Body of pancreas (tissue), 4 donors: ENCODE data around the gene IFI27L1. TPM values are rescaled to one million over a fixed set of nuclear protein-coding genes. Genes with fewer than 3 reads are reported as not detected.

ENCODE experiments used
- ATAC-seq: fragments of 150-250 bp; one replicate; pipeline ENCODE4 v1.9.1; 2016
- DNase-seq, 4 donors: peaks; one replicate each; pipeline ENCODE4 v3.0.0-alpha.2; 2019
- H3K27ac ChIP-seq, 4 donors: fragments of 200-600 bp; sonication (generic); 1 replicate in 3 of 4; 2 replicates in 1 of 4; pipeline versions ENCODE4 v1.5.1 to v1.6.1; 2016 to 2019; ENCODE audit warnings: mild to moderate bottlenecking in 1 of 4, mixed read lengths in 1 of 4, moderate library complexity in 1 of 4
- H3K27me3 ChIP-seq, 2 donors: fragments of 200-600 bp; sonication (generic); one replicate each; pipeline ENCODE4 v1.6.0; 2016; ENCODE audit warnings: mild to moderate bottlenecking in 1 of 2
- H3K36me3 ChIP-seq, 2 donors: fragments of 200-600 bp; sonication (generic); replicated peaks in 1 of 2; 2 replicates each; pipeline ENCODE4 v1.5.1; 2016; ENCODE audit warnings: low read depth in 2 of 2; ENCODE audit not compliant: insufficient read depth in 1 of 2
- H3K4me1 ChIP-seq: fragments of 200-600 bp; sonication (generic); one replicate; pipeline ENCODE4 v1.6.0; 2016
- H3K4me3 ChIP-seq, 2 donors: fragments of 200-600 bp; sonication (generic); 1 replicate in 1 of 2; 2 replicates in 1 of 2; pipeline ENCODE4 v1.5.1; 2016 to 2019
- H3K9me3 ChIP-seq, 3 donors: fragments of 200-600 bp; sonication (generic); 1 replicate in 2 of 3; 2 replicates in 1 of 3; pipeline ENCODE4 v1.5.1; 2016
- POLR2A ChIP-seq, 3 donors: fragments of 450-650 bp; IDR thresholded peaks; one replicate each; pipeline ENCODE4 v1.6.1; 2016; ENCODE audit warnings: antibody characterized with exemption in 3 of 3, mild to moderate bottlenecking in 2 of 3
- WGBS, 2 donors: methylation state at CpG; one replicate each; pipeline ENCODE4 v1.1.5; 2017; 5-methylcytosine and 5-hydroxymethylcytosine counted together
- intact Hi-C: fragments of 100-400 bp; cut with DNase I; formaldehyde crosslinking; loops from one replicate; pipeline ENCODE4 v1.15.1; 2023
- total RNA-seq, 2 donors: library from RNA; depleted of rRNA; stranded (reverse); fragments of >200 nt; gene quantifications; one replicate each; pipeline ENCODE4 v1.1.0, GENCODE V29; 2016
- TF ChIP-seq, protein P1 (sequence below), 7 experiments: fragments of 450-650 bp in 4 of 7; fragments of 200-600 bp in 3 of 7; sonication (generic) in 3 of 7; IDR thresholded peaks; one replicate each; pipeline ENCODE4 v1.5.1; 2016 to 2019; ENCODE audit warnings: antibody characterized with exemption in 7 of 7

IFI27L1 gene
- total RNA-seq, 2 donors from 2014 or later = 3.4 to 5.6 TPM

DNA sequence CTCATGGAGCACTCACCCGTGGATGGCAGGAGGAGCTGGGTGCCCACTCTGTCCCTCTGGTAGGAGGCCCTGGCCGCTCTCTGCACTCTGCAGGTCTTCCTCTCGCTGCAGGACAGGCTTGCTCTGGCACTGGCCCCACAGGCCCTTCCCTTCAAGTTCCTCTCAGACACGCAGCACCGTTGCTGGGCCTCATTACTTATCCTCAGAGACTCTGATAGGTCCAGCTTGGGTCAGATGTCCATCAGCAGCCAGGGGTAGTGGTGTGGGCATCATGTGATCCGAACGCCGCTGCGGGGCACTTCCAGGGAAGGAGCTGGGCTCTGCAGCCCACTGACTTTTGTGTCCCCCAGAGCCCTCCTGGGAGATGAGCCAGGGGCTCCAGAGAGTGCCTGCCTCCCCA lies 43.2 kb upstream of the IFI27L1 start:
- intact Hi-C loops = no loop called here
- DNase-seq = no peak

DNA sequence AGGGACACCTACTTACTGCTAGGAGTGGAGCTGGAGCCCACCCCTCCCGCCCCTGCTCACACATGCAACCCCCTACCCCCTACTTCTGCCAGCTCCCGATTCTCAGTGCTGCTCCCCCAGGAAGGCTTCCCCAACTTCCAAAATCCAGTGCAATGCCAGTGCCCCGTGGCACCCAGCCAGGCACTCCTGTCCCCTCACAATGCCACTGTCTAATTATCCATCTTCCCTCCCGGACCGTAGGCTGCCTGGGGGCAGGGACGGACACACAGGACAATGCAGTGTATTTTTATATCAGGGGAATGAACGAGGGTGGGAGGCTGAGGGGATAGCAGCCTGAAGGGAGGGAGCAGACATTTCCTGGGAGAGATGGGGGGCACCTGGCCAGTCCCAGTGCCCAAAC lies 42.6 kb upstream of the IFI27L1 start:
- intact Hi-C loops = no loop called here
- TF ChIP-seq POLR2A (IDR thresholded peaks at IDR 0.05) = no peak
- TF ChIP-seq, protein P1, sequence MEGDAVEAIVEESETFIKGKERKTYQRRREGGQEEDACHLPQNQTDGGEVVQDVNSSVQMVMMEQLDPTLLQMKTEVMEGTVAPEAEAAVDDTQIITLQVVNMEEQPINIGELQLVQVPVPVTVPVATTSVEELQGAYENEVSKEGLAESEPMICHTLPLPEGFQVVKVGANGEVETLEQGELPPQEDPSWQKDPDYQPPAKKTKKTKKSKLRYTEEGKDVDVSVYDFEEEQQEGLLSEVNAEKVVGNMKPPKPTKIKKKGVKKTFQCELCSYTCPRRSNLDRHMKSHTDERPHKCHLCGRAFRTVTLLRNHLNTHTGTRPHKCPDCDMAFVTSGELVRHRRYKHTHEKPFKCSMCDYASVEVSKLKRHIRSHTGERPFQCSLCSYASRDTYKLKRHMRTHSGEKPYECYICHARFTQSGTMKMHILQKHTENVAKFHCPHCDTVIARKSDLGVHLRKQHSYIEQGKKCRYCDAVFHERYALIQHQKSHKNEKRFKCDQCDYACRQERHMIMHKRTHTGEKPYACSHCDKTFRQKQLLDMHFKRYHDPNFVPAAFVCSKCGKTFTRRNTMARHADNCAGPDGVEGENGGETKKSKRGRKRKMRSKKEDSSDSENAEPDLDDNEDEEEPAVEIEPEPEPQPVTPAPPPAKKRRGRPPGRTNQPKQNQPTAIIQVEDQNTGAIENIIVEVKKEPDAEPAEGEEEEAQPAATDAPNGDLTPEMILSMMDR (IDR thresholded peaks at IDR 0.05) = no peak
- 79 to 81% methylated on average over 6 to 7 of the region's 7 CpGs for WGBS, 2 donors
- Histone ChIP-seq H3K36me3 (no peaks in the 10 kb centered on the region), H3K4me1 (no peaks in the 10 kb centered on the region), H3K9me3 (no peaks in the 10 kb centered on the region), H3K4me3 (no peak overlapping the region), H3K27me3 (no peaks in the 10 kb centered on the region), H3K27ac (no peak overlapping the region)
- no peak for ATAC-seq
- DNase-seq = no peak

More for the DNA sequence above, 43.2 kb upstream of the IFI27L1 start:
- TF ChIP-seq POLR2A (IDR thresholded peaks at IDR 0.05) = no peak
- TF ChIP-seq, protein P1 (IDR thresholded peaks at IDR 0.05) = no peak
- no peak overlapping the region for H3K4me3 ChIP-seq
- H3K36me3 ChIP-seq = no peaks in the 10 kb centered on the region
- ATAC-seq = no peak
- no peaks in the 10 kb centered on the region for H3K9me3 ChIP-seq
- WGBS, 2 donors = 90 to 91% methylated on average over 9 of the region's 9 CpGs
- no peaks in the 10 kb centered on the region for H3K27me3 ChIP-seq
- H3K4me1 ChIP-seq = no peaks in the 10 kb centered on the region
- H3K27ac ChIP-seq = no peak overlapping the region

DNA sequence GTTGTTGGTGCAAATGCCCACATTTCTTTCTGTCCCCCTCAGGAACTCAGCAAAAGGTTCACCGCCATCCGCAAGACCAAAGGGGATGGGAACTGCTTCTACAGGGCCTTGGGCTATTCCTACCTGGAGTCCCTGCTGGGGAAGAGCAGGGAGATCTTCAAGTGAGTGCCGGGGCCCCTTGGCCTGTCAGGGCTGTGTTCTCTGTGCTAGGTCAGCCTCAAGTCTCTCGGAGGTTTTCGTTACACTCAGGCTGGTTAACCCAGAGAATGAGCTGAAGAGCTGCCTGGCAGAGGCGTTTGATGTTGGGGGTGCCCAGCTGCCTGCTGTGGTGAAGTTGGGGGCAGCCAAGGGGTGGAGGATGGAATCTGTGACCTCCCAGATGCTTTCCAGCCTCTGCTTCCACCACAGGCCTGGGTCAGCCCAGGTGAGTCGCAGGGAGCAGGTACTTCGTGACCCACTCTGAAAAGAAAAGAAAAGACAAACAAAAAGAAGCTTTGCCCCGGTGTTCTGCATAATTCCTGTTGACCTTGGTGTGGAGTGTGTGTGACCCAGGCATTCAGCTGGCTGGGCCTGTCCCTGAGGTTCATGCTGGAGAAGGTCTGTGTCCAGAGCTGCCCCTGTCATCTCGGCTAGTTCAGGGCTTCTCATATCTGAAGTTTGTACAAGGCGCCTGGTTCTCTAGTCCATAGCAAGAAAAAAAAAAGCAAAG lies 42.0 kb upstream of the IFI27L1 start:
- ATAC-seq (no peak), DNase-seq (no peak)
- no peaks in the 10 kb centered on the region for H3K27me3 ChIP-seq
- 78 to 82% methylated on average over 11 of the region's 11 CpGs for WGBS, 2 donors
- H3K9me3 ChIP-seq = no peaks in the 10 kb centered on the region
- TF ChIP-seq POLR2A (IDR thresholded peaks at IDR 0.05) = no peak
- TF ChIP-seq, protein P1 (IDR thresholded peaks at IDR 0.05) = no peak
- H3K4me1 ChIP-seq = no peaks in the 10 kb centered on the region
- intact Hi-C loops = no loop called here
- no peaks in the 10 kb centered on the region for H3K36me3 ChIP-seq
- no peak overlapping the region for H3K27ac ChIP-seq
- no peak overlapping the region for H3K4me3 ChIP-seq

DNA sequence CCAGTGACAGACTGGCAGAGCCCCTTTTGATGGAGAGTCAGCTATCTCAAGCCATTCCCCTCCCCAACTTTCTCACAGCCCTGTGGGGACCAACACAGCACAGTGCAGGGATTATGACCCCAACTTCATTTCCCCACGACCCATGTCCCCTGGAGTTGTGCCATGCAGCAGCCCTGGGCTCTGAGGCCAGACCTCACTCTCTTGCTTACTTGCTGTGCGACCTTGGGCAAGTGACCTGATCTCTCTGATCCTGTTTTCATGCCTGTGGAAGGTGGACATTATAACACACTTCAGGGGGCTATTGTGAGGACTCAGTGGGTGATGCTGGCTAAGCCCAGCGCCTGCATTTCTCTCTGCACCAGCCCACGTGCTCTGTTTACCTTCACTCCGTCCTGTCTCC lies 40.9 kb upstream of the IFI27L1 start:
- no peak overlapping the region for H3K27ac ChIP-seq
- no peaks in the 10 kb centered on the region for H3K9me3 ChIP-seq
- 71 to 85% methylated on average over 5 of the region's 5 CpGs for WGBS, 2 donors
- ATAC-seq (no peak), DNase-seq (no peak)
- TF ChIP-seq POLR2A (IDR thresholded peaks at IDR 0.05) = no peak
- TF ChIP-seq, protein P1 (IDR thresholded peaks at IDR 0.05) = no peak
- H3K27me3 ChIP-seq = no peaks in the 10 kb centered on the region
- H3K4me1 ChIP-seq = no peaks in the 10 kb centered on the region
- intact Hi-C loops = no loop called here
- no peak overlapping the region for H3K4me3 ChIP-seq
- H3K36me3 ChIP-seq = no peaks in the 10 kb centered on the region

DNA sequence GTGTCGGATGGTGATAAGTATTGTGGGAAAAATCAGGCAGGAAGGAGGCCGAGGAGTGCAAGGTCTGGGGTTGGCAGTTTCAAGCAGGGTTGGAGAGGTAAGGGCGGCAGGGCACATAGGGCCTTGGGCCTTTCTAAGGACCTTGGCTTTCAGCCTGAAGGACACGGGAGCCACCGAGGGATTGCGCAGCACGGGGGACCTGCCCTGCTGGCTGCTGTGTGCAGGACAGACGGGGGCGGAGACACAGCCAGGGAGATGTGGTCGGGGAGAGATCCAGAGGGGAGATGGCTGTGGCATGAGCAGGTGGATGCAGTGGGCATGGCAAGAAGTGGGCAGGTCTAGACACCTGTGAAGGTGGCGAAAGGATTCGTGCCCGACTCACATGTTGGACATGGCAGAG lies 40.3 kb upstream of the IFI27L1 start:
- Histone ChIP-seq H3K4me3 (no peak overlapping the region), H3K27me3 (no peaks in the 10 kb centered on the region), H3K27ac (no peak overlapping the region), H3K4me1 (no peaks in the 10 kb centered on the region), H3K36me3 (peaks cover 0 to 3% of the 10 kb centered on the region in 2 donors), H3K9me3 (no peaks in the 10 kb centered on the region)
- 72 to 78% methylated on average over 13 of the region's 13 CpGs for WGBS, 2 donors
- ATAC-seq (no peak), DNase-seq (no peak)
- TF ChIP-seq, protein P1 (IDR thresholded peaks at IDR 0.05) = no peak
- TF ChIP-seq POLR2A (IDR thresholded peaks at IDR 0.05) = no peak
- intact Hi-C loops = no loop called here
